ENCODE measurements around the gene RXRG.

DNA sequence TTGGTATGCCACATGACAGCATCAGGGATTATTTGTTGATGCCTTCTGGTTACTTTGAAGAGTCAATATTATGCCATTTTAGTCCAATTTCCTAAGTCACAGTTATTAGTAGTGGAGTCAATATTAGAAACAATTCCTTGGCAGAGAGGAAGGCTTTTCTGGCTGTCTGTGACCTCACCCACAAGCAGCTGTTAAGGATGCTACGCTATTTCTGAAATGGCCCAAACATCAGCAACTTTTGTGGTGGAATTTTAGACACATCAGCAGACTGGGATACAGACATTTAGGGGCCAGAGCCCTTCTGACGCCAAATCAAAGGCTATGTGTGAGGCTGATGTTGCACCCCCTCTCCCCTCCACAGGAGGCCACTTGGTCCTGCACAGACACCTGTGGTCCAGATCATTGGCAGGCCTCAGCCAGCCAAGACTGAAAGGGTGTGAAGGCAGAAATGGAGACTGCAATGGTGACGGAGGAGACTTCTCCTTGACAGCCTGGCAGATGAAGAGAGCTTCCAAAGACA lies 9.2 kb upstream of the RXRG start:
- TF ChIP-seq POLR2A (IDR thresholded peaks at IDR 0.05; ENCODE audit: low read depth, low read length), result no peak
- no peak for TF ChIP-seq POLR2AphosphoS5 (IDR thresholded peaks at IDR 0.05; ENCODE audit: low read depth, low read length)
- TF ChIP-seq TAF1 (IDR thresholded peaks at IDR 0.05; ENCODE audit: low read depth, low read length), result no peak
- TF ChIP-seq PAX5 (IDR thresholded peaks at IDR 0.05; ENCODE audit: insufficient read depth, low read length, severe bottlenecking), result no peak
- TF ChIP-seq SPI1 (IDR thresholded peaks at IDR 0.05; ENCODE audit: low read depth, low read length), result no peak
